HCT116 (cell line): ENCODE measurements around the gene PPP1R12C.

ENCODE experiments used
- ATF3 ChIP-seq: IDR thresholded peaks from 2 replicates; pipeline ENCODE4 v1.6.1; 2012
- CTCF ChIP-seq, 3 experiments: fragments of 200-600 bp in 1 of 3; sonication (generic) in 1 of 3; IDR thresholded peaks in 2 of 3; conservative IDR thresholded peaks in 1 of 3; 2 replicates each; pipeline ENCODE4 v1.5.1; 2012 to 2017; ENCODE audit warnings: low read depth in 2 of 3, low read length in 2 of 3, antibody characterized with exemption in 1 of 3, borderline replicate concordance in 1 of 3, control low read depth in 1 of 3, mild to moderate bottlenecking in 1 of 3, mixed read lengths in 1 of 3, mixed run types in 1 of 3, moderate library complexity in 1 of 3; ENCODE audit not compliant: insufficient read depth in 1 of 3
- EZH2 ChIP-seq: fragments of 200-600 bp; sonication (generic); IDR thresholded peaks from 2 replicates; pipeline ENCODE4 v1.6.1; 2017; ENCODE audit warnings: antibody characterized with exemption, mixed run types
- EZH2phosphoT487 ChIP-seq: fragments of 200-600 bp; IDR thresholded peaks from 2 replicates; pipeline ENCODE4 v1.6.1; 2018; ENCODE audit warnings: antibody characterized with exemption, borderline replicate concordance
- FOSL1 ChIP-seq: IDR thresholded peaks from 2 replicates; pipeline ENCODE4 v1.6.1; 2012; ENCODE audit warnings: low read depth
- POLR2A ChIP-seq: IDR thresholded peaks from 2 replicates; pipeline ENCODE4 v1.7.0; 2011; ENCODE audit warnings: borderline replicate concordance; ENCODE audit not compliant: insufficient read depth, insufficient read length; ENCODE audit errors: extremely low read depth
- POLR2AphosphoS5 ChIP-seq: IDR thresholded peaks from 2 replicates; pipeline ENCODE4 v1.6.1; 2011; ENCODE audit warnings: mild to moderate bottlenecking, low read depth, low read length, moderate library complexity
- RAD21 ChIP-seq: IDR thresholded peaks from 2 replicates; pipeline ENCODE4 v1.6.1; 2012; ENCODE audit warnings: low read depth, mild to moderate bottlenecking
- SRF ChIP-seq: IDR thresholded peaks from 2 replicates; pipeline ENCODE4 v1.6.1; 2012; ENCODE audit warnings: low read depth
- TCF7L2 ChIP-seq: IDR thresholded peaks from 2 replicates; pipeline ENCODE4 v1.7.0; 2011; ENCODE audit warnings: borderline replicate concordance, inconsistent platforms; ENCODE audit not compliant: insufficient read depth, insufficient read length; ENCODE audit errors: extremely low read depth
- YY1 ChIP-seq: IDR thresholded peaks from 2 replicates; pipeline ENCODE4 v1.6.1; 2011; ENCODE audit warnings: low read length, low read depth, moderate library complexity, mild to moderate bottlenecking; ENCODE audit not compliant: insufficient replicate concordance; ENCODE audit errors: extremely low read depth
- ZFX ChIP-seq: fragments of 450-650 bp; IDR thresholded peaks from 2 replicates; pipeline ENCODE4 v1.6.1; 2017
- ZNF274 ChIP-seq: fragments of 200-500 bp; sonication (Bioruptor generic); IDR thresholded peaks from 2 replicates; pipeline ENCODE4 v1.6.1; 2014; ENCODE audit warnings: mild to moderate bottlenecking, low read depth, low read length, inconsistent platforms
- TF ChIP-seq, protein P1 (sequence below): IDR thresholded peaks from 2 replicates; pipeline ENCODE4 v1.6.1; 2011; ENCODE audit warnings: mild to moderate bottlenecking, low read length, moderate library complexity; ENCODE audit not compliant: insufficient replicate concordance; ENCODE audit errors: extremely low read depth

GRCh38 chr19:55071129-55071502 lies 46.3 kb downstream of the PPP1R12C start:
- TF ChIP-seq CTCF (IDR thresholded peaks at IDR 0.05 in 2 of 3, conservative IDR thresholded peaks at IDR 0.05 in 1 of 3; ENCODE audit: borderline replicate concordance in 1 of 3, insufficient read depth in 1 of 3, low read depth in 2 of 3, low read length in 2 of 3), result no peak
- no peak for TF ChIP-seq EZH2
- TF ChIP-seq POLR2AphosphoS5, result peak; percentile 78
- no peak; the same call in 1 of the 2 replicates for TF ChIP-seq RAD21
- TF ChIP-seq YY1, result peak; percentile 44
- TF ChIP-seq TCF7L2, result no peak
- TF ChIP-seq ZNF274, result no peak
- TF ChIP-seq POLR2A, result no peak
- TF ChIP-seq EZH2phosphoT487, result no peak
- no peak for TF ChIP-seq ATF3
- TF ChIP-seq FOSL1, result no peak; the same call in 1 of the 2 replicates
- TF ChIP-seq, protein P1, sequence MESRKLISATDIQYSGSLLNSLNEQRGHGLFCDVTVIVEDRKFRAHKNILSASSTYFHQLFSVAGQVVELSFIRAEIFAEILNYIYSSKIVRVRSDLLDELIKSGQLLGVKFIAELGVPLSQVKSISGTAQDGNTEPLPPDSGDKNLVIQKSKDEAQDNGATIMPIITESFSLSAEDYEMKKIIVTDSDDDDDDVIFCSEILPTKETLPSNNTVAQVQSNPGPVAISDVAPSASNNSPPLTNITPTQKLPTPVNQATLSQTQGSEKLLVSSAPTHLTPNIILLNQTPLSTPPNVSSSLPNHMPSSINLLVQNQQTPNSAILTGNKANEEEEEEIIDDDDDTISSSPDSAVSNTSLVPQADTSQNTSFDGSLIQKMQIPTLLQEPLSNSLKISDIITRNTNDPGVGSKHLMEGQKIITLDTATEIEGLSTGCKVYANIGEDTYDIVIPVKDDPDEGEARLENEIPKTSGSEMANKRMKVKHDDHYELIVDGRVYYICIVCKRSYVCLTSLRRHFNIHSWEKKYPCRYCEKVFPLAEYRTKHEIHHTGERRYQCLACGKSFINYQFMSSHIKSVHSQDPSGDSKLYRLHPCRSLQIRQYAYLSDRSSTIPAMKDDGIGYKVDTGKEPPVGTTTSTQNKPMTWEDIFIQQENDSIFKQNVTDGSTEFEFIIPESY, result no peak
- TF ChIP-seq SRF, result no peak
- no peak for TF ChIP-seq ZFX
